Measurements from ENCODE around the gene PRDM16. TPM values are rescaled to one million over a fixed set of nuclear protein-coding genes. Genes with fewer than 3 reads are reported as not detected.

PRDM16 gene
- total and polyA plus RNA-seq, 2 of the 8 experiments (the other 6 are each of a cell fraction or from before 2014, with no cell fraction given): 0.39 to 0.43 TPM

DNA sequence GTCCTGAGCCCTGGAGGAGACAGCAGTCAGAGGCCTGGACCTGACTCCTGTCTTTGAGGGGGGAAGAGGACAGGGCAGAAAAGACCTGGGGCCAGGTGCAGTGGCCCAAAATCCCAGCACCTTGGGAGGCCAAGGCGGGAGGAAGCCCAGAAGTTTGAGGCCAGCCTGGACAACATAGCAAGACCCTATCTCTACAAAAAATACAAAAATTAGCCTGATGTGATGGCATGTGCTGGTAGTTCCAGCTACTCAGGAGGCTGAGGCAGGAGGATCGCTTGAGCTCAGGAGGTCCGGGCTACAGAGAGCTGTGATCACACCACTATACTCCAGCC lies 280.9 kb downstream of the PRDM16 start:
- no peak overlapping the region for H4K5ac ChIP-seq (ENCODE audit: insufficient read length, low read depth, low read length)
- H2BK15ac ChIP-seq (ENCODE audit: low read length): no peak overlapping the region
- H3K23ac ChIP-seq (ENCODE audit: insufficient read length): no peak overlapping the region
- no peak overlapping the region for H2AFZ ChIP-seq (ENCODE audit: low read length)
- H3K79me2 ChIP-seq (ENCODE audit: control insufficient read depth in 1 of 2, insufficient read depth in 2 of 2, low read length in 2 of 2): no peaks in the 10 kb centered on the region
- H2BK5ac ChIP-seq (ENCODE audit: low read depth, low read length): no peak overlapping the region
- H3K4me2 ChIP-seq (ENCODE audit: insufficient read depth in 1 of 2, low read depth in 2 of 2, low read length in 2 of 2): no peak overlapping the region
- no peak overlapping the region for H3K27ac ChIP-seq (ENCODE audit: low read depth, low read length)
- no peaks in the 10 kb centered on the region for H4K20me1 ChIP-seq (replicated peaks in 1 of 2; ENCODE audit: control insufficient read depth in 1 of 2, insufficient read depth in 2 of 2, low read length in 2 of 2)
- no peak overlapping the region for H2BK20ac ChIP-seq (ENCODE audit: low read length)
- no peak for FAIRE-seq
- no peak overlapping the region for H2AK5ac ChIP-seq (ENCODE audit: low read depth, low read length)
- no peak overlapping the region for H4K91ac ChIP-seq (replicated peaks; ENCODE audit: insufficient read length, low read length)
- H3K4me1 ChIP-seq (replicated peaks in 1 of 4; ENCODE audit: control insufficient read depth in 3 of 4, insufficient read depth in 4 of 4, low read length in 3 of 4): peaks cover 0 to 17% (median 12%) of the 10 kb centered on the region in 4 experiments; a peak in 6 of 7 replicates
- CTCF ChIA-PET (ENCODE audit: partially characterized antibody): interaction anchor here (0.9 to 2.8 kb wide), 23 partner anchors 9 to 230 kb away, joined by 3 to 15 read pairs (median 4); no protein-coding TSS in a partner anchor
- POLR2A ChIA-PET (ENCODE audit: partially characterized antibody): interaction anchor here (0.5 kb wide), 1 partner anchor 71 kb away, joined by 3 read pairs; no protein-coding TSS in a partner anchor
- H3K9ac ChIP-seq (replicated peaks in 1 of 4; ENCODE audit: extremely low read depth in 1 of 4, low read depth in 3 of 4, low read length in 3 of 4): no peak overlapping the region
- H3K23me2 ChIP-seq (ENCODE audit: low read depth, low read length): peaks cover 3% of the 10 kb centered on the region; the same call in 1 of the 2 replicates
- H3K27me3 ChIP-seq (replicated peaks in 1 of 4; ENCODE audit: control insufficient read depth in 3 of 4, extremely low read depth in 1 of 4, insufficient read depth in 3 of 4, low read length in 3 of 4): no peaks in the 10 kb centered on the region
- H4K8ac ChIP-seq (ENCODE audit: extremely low read depth, insufficient read depth, low read length): peak overlapping the region; percentile 57; the same call in 1 of the 2 replicates
- no peak for DNase-seq (ENCODE audit: low read depth in 1 of 2, low spot score in 2 of 2)
- TF ChIP-seq HDAC2 (IDR thresholded peaks at IDR 0.05; ENCODE audit: borderline replicate concordance in 1 of 2, low read depth in 2 of 2, low read length in 2 of 2): 0 out of 4 replicates have a peak, but pooled peaks of 1 of the 2 experiments have one; percentile 20
- peak; percentile 40; the same call in 1 of the 2 replicates for TF ChIP-seq KDM1A (IDR thresholded peaks at IDR 0.05; ENCODE audit: borderline replicate concordance, low read length)
- TF ChIP-seq EGR1 (IDR thresholded peaks at IDR 0.05; ENCODE audit: borderline replicate concordance, low read depth, low read length): no peak
- H3K79me1 ChIP-seq (ENCODE audit: low read depth, low read length): no peaks in the 10 kb centered on the region
- H3K56ac ChIP-seq (replicated peaks; ENCODE audit: insufficient read length, low read depth, low read length): no peak overlapping the region
- H3K9me3 ChIP-seq (ENCODE audit: insufficient read depth in 2 of 2, low read depth in 1 of 2, low read length in 1 of 2): peaks cover 0 to 5% of the 10 kb centered on the region in 2 experiments; a peak in 2 of 4 replicates
- H3K14ac ChIP-seq (ENCODE audit: insufficient read length): no peak overlapping the region
- H3K4ac ChIP-seq (replicated peaks; ENCODE audit: insufficient read length, low read depth, low read length): no peak overlapping the region
- no peak overlapping the region for H3K4me3 ChIP-seq (ENCODE audit: extremely low read depth in 1 of 4, insufficient read depth in 2 of 4, low read depth in 3 of 4, low read length in 4 of 4)
- H3K36me3 ChIP-seq (ENCODE audit: control insufficient read depth in 2 of 4, insufficient read depth in 4 of 4, low read length in 3 of 4): no peaks in the 10 kb centered on the region
- H2BK120ac ChIP-seq (replicated peaks; ENCODE audit: low read depth, low read length): no peak overlapping the region
- no peak overlapping the region for H2BK12ac ChIP-seq (ENCODE audit: low read depth, low read length)
- 100% methylated on average over 1 of the region's 3 CpGs; no CpG with 5 or more reads in 1 of the 2 experiments for whole genome bisulfite sequencing, 2 experiments (ENCODE audit: extremely low coverage in 1 of 2, insufficient coverage in 1 of 2, insufficient read length in 1 of 2, insufficient replicate concordance in 2 of 2, low coverage in 1 of 2, low lambda C conversion rate in 2 of 2, missing lambda C conversion rate in 1 of 2)
- no peak overlapping the region for H3K18ac ChIP-seq (ENCODE audit: extremely low read depth, low read length)

Measured in H1 (cell line).